Fibroblast of skin of left biceps (primary cell): ENCODE data around the gene TSPAN5.
"Not testable (repeated sequence)": the region's sequence is repeated elsewhere in the genome, so short reads cannot be mapped to it uniquely, and the experiment has no call there.

Source experiments
- DNase-seq, 2 experiments: peaks; one replicate each; pipeline ENCODE4 v3.0.0-alpha.2; 2013; ENCODE audit warnings: low read depth in 2 of 2

The TSPAN5 gene

GRCh38 chr4:98461121-98461865 is 197.1 kb downstream of the TSPAN5 start:
- DNase-seq = not testable (repeated sequence)

GRCh38 chr4:98457422-98457821 is 201.0 kb downstream of the TSPAN5 start:
- DNase-seq = not testable (repeated sequence)

GRCh38 chr4:98452091-98452490 is 206.3 kb downstream of the TSPAN5 start:
- DNase-seq = no peak

- DNase-seq = no peak
Observed at GRCh38 chr4:98448908-98449307, 209.5 kb downstream of the TSPAN5 start.

- DNase-seq = no peak
Observed at GRCh38 chr4:98447648-98448047, 210.8 kb downstream of the TSPAN5 start.

- DNase-seq = no peak
Observed at GRCh38 chr4:98446499-98447375, 211.7 kb downstream of the TSPAN5 start.

GRCh38 chr4:98444371-98444770 is 214.0 kb downstream of the TSPAN5 start:
- DNase-seq = no peak

- no peak for DNase-seq
Observed at GRCh38 chr4:98434816-98435215, 223.6 kb downstream of the TSPAN5 start.

- no peak for DNase-seq
Observed at GRCh38 chr4:98433691-98434090, 224.7 kb downstream of the TSPAN5 start.

GRCh38 chr4:98430708-98431403 is 227.6 kb downstream of the TSPAN5 start:
- DNase-seq = peak; percentile 27 to 34

GRCh38 chr4:98423009-98423408 is 235.4 kb downstream of the TSPAN5 start:
- DNase-seq = no peak

GRCh38 chr4:98421111-98421510 is 237.3 kb downstream of the TSPAN5 start:
- DNase-seq = peak; percentile 44 to 48
